DOHH2 (cell line): ENCODE data around the gene CHN2.

ENCODE experiments used
- CTCF ChIP-seq: fragments of 200-600 bp; sonication (generic); IDR thresholded peaks from one replicate; pipeline ENCODE4 v1.5.1; 2014; ENCODE audit warnings: antibody characterized with exemption, mild to moderate bottlenecking, low read depth, low read length; ENCODE audit not compliant: poor library complexity, severe bottlenecking
- EZH2phosphoT487 ChIP-seq: fragments of 200-600 bp; sonication (generic); IDR thresholded peaks from 2 replicates; pipeline ENCODE4 v1.6.1; 2017; ENCODE audit warnings: borderline replicate concordance, mild to moderate bottlenecking, antibody characterized with exemption, low read length, moderate library complexity, mixed read lengths

- TF ChIP-seq CTCF, result no peak
- TF ChIP-seq EZH2phosphoT487, result no peak
These were observed 159.8 kb downstream of the CHN2 start for GRCh38 chr7:29354340-29354739.
